Measurements from ENCODE around the gene GPATCH2.

Gene GPATCH2

GRCh38 chr1:217484871-217485270, 146.0 kb downstream of the GPATCH2 start:
- no peak for DNase-seq (ENCODE audit: low read depth)
- no peak overlapping the region for H3K4me3 ChIP-seq (ENCODE audit: low read depth, low read length)
- TF ChIP-seq CTCF (IDR thresholded peaks at IDR 0.05; ENCODE audit: insufficient read depth, low read depth, low read length, missing control alignments) = no peak

GRCh38 chr1:217482356-217483102, 148.4 kb downstream of the GPATCH2 start:
- TF ChIP-seq CTCF (IDR thresholded peaks at IDR 0.05; ENCODE audit: insufficient read depth, low read depth, low read length, missing control alignments) = no peak
- no peak overlapping the region for H3K4me3 ChIP-seq (ENCODE audit: low read depth, low read length)
- DNase-seq (ENCODE audit: low read depth) = peak; percentile 80

GRCh38 chr1:217478450-217478849, 152.4 kb downstream of the GPATCH2 start:
- no peak for TF ChIP-seq CTCF (IDR thresholded peaks at IDR 0.05; ENCODE audit: insufficient read depth, low read depth, low read length, missing control alignments)
- no peak for DNase-seq (ENCODE audit: low read depth)

GRCh38 chr1:217472915-217473314, 158.0 kb downstream of the GPATCH2 start:
- no peak overlapping the region for H3K4me3 ChIP-seq (ENCODE audit: low read depth, low read length)
- DNase-seq (ENCODE audit: low read depth) = no peak
- TF ChIP-seq CTCF (IDR thresholded peaks at IDR 0.05; ENCODE audit: insufficient read depth, low read depth, low read length, missing control alignments) = no peak

More at GRCh38 chr1:217478450-217478849, 152.4 kb downstream of the GPATCH2 start:
- no peak overlapping the region for H3K4me3 ChIP-seq (ENCODE audit: low read depth, low read length)

GRCh38 chr1:217471403-217471802, 159.5 kb downstream of the GPATCH2 start:
- DNase-seq (ENCODE audit: low read depth) = no peak
- TF ChIP-seq CTCF (IDR thresholded peaks at IDR 0.05; ENCODE audit: insufficient read depth, low read depth, low read length, missing control alignments) = no peak

GRCh38 chr1:217469983-217470382, 160.9 kb downstream of the GPATCH2 start:
- no peak overlapping the region for H3K4me3 ChIP-seq (ENCODE audit: low read depth, low read length)
- DNase-seq (ENCODE audit: low read depth) = no peak
- TF ChIP-seq CTCF (IDR thresholded peaks at IDR 0.05; ENCODE audit: insufficient read depth, low read depth, low read length, missing control alignments) = no peak

More at GRCh38 chr1:217471403-217471802, 159.5 kb downstream of the GPATCH2 start:
- H3K4me3 ChIP-seq (ENCODE audit: low read depth, low read length) = no peak overlapping the region

GRCh38 chr1:217465102-217465501, 165.8 kb downstream of the GPATCH2 start:
- TF ChIP-seq CTCF (IDR thresholded peaks at IDR 0.05; ENCODE audit: insufficient read depth, low read depth, low read length, missing control alignments) = no peak
- DNase-seq (ENCODE audit: low read depth) = no peak
- no peak overlapping the region for H3K4me3 ChIP-seq (ENCODE audit: low read depth, low read length)

Measured in GM12865 (cell line).